Ishikawa (cell line): ENCODE measurements around the gene PNMA5.

Experiments used
- CEBPB ChIP-seq: IDR thresholded peaks from 2 replicates; pipeline ENCODE4 v1.6.1; 2012
- CREB1 ChIP-seq: IDR thresholded peaks from 2 replicates; pipeline ENCODE4 v1.6.1; 2012; ENCODE audit warnings: low read depth
- EGR1 ChIP-seq: IDR thresholded peaks from 2 replicates; pipeline ENCODE4 v1.6.1; 2012
- EP300 ChIP-seq: IDR thresholded peaks from 2 replicates; pipeline ENCODE4 v1.6.1; 2012; ENCODE audit warnings: borderline replicate concordance
- FOXM1 ChIP-seq: IDR thresholded peaks from 2 replicates; pipeline ENCODE4 v1.6.1; 2012; ENCODE audit warnings: low read depth, borderline replicate concordance
- MAX ChIP-seq: IDR thresholded peaks from 2 replicates; pipeline ENCODE4 v1.6.1; 2012
- NFIC ChIP-seq: IDR thresholded peaks from 2 replicates; pipeline ENCODE4 v1.6.1; 2012
- RAD21 ChIP-seq: IDR thresholded peaks from 2 replicates; pipeline ENCODE4 v1.6.1; 2012; ENCODE audit warnings: low read depth
- REST ChIP-seq: IDR thresholded peaks from 2 replicates; pipeline ENCODE4 v1.6.1; 2012; ENCODE audit warnings: low read depth, mild to moderate bottlenecking
- TAF1 ChIP-seq: IDR thresholded peaks from 2 replicates; pipeline ENCODE4 v1.6.1; 2012; ENCODE audit warnings: low read depth, mild to moderate bottlenecking
- TCF12 ChIP-seq: IDR thresholded peaks from 2 replicates; pipeline ENCODE4 v1.6.1; 2012; ENCODE audit warnings: low read depth
- TEAD4 ChIP-seq: IDR thresholded peaks from 2 replicates; pipeline ENCODE4 v1.6.1; 2012
- USF1 ChIP-seq: IDR thresholded peaks from 2 replicates; pipeline ENCODE4 v1.6.1; 2012
- YY1 ChIP-seq: IDR thresholded peaks from 2 replicates; pipeline ENCODE4 v1.6.1; 2012; ENCODE audit warnings: low read depth
- ZBTB7A ChIP-seq: IDR thresholded peaks from 2 replicates; pipeline ENCODE4 v1.6.1; 2012; ENCODE audit warnings: low read depth

The PNMA5 gene

GRCh38 chrX:152968193-152968592, 25.7 kb downstream of the PNMA5 start:
- TF ChIP-seq TEAD4 (no peak), MAX (no peak), CREB1 (no peak), CEBPB (no peak), NFIC (no peak), RAD21 (no peak), ZBTB7A (no peak), EP300 (no peak), YY1 (no peak), EGR1 (no peak)

GRCh38 chrX:152960115-152960514, 33.8 kb downstream of the PNMA5 start:
- TF ChIP-seq USF1 (no peak), TAF1 (no peak), CREB1 (no peak), EP300 (no peak), TEAD4 (no peak), NFIC (no peak), RAD21 (no peak), YY1 (no peak), ZBTB7A (no peak), REST (no peak), EGR1 (no peak), MAX (no peak), TCF12 (no peak), FOXM1 (no peak), CEBPB (no peak)

- TF ChIP-seq EGR1: no peak
- no peak for TF ChIP-seq REST
- TF ChIP-seq FOXM1: no peak
Observed at GRCh38 chrX:152959626-152960025, 34.3 kb downstream of the PNMA5 start.

- peak; percentile 73 for TF ChIP-seq MAX
- TF ChIP-seq NFIC: no peak
- TF ChIP-seq TCF12: peak; percentile 39; the same call in 1 of the 2 replicates
- TF ChIP-seq FOXM1: no peak
- peak; percentile 42; the same call in 1 of the 2 replicates for TF ChIP-seq TAF1
- peak; percentile 97 for TF ChIP-seq YY1
- peak; percentile 80 for TF ChIP-seq RAD21
- TF ChIP-seq USF1: no peak
- TF ChIP-seq TEAD4: peak; percentile 94
- TF ChIP-seq EGR1: peak; percentile 55; the same call in 1 of the 2 replicates
Observed at GRCh38 chrX:152958524-152959465, 35.1 kb downstream of the PNMA5 start.

GRCh38 chrX:152958047-152958446, 35.9 kb downstream of the PNMA5 start:
- no peak for TF ChIP-seq CREB1
- no peak for TF ChIP-seq ZBTB7A
- TF ChIP-seq FOXM1: no peak
- TF ChIP-seq NFIC: no peak
- no peak for TF ChIP-seq USF1
- TF ChIP-seq REST: no peak
- TF ChIP-seq TEAD4: no peak
- no peak for TF ChIP-seq EP300
- TF ChIP-seq TCF12: no peak
- no peak for TF ChIP-seq YY1
- no peak for TF ChIP-seq MAX
- no peak for TF ChIP-seq RAD21
- TF ChIP-seq EGR1: no peak
- no peak for TF ChIP-seq TAF1
- TF ChIP-seq CEBPB: no peak
